HepG2 (cell line): Measurements from ENCODE around the gene YEATS4. TPM values are rescaled to one million over a fixed set of nuclear protein-coding genes. Genes with fewer than 3 reads are reported as not detected.

Experiments
- ADNP ChIP-seq: sonication (generic); formaldehyde crosslinking; IDR thresholded peaks from 2 replicates; pipeline ENCODE4 v1.4.0; 2020; ENCODE audit warnings: missing genetic modification reagents
- DZIP1 ChIP-seq: sonication (generic); formaldehyde crosslinking; IDR thresholded peaks from 2 replicates; pipeline ENCODE4 v1.5.0; 2020; ENCODE audit warnings: mild to moderate bottlenecking, missing genetic modification reagents
- EHMT2 ChIP-seq: fragments of 200-600 bp; sonication (generic); IDR thresholded peaks from 2 replicates; pipeline ENCODE4 v1.7.0; 2017; ENCODE audit warnings: antibody characterized with exemption, low read depth, low read length, borderline replicate concordance
- ELF4 ChIP-seq: sonication (generic); formaldehyde crosslinking; IDR thresholded peaks from 2 replicates; pipeline ENCODE4 v1.5.0; 2020; ENCODE audit warnings: missing genetic modification reagents, mild to moderate bottlenecking, moderate library complexity, borderline replicate concordance
- FIP1L1 ChIP-seq: fragments of 200-400 bp; formaldehyde crosslinking; IDR thresholded peaks from 2 replicates; pipeline ENCODE4 v1.6.1; 2018; ENCODE audit warnings: low read depth, mild to moderate bottlenecking, low read length, moderate library complexity, borderline replicate concordance; ENCODE audit not compliant: insufficient read depth
- JUND ChIP-seq: sonication (generic); formaldehyde crosslinking; IDR thresholded peaks from 2 replicates; pipeline ENCODE4 v1.8.0; 2022; ENCODE audit warnings: mild to moderate bottlenecking, missing genetic modification reagents
- KAT8 ChIP-seq: IDR thresholded peaks from 2 replicates; pipeline ENCODE4 v1.6.1; 2016; ENCODE audit warnings: missing genetic modification reagents, missing compliant biosample characterization
- KLF16 ChIP-seq, 2 experiments: sonication (generic) in 1 of 2; formaldehyde crosslinking in 1 of 2; IDR thresholded peaks; 2 replicates each; pipeline versions ENCODE4 v1.6.1 to v1.8.0; 2016 to 2023; ENCODE audit warnings: missing genetic modification reagents in 2 of 2, missing compliant biosample characterization in 1 of 2
- PCBP2 ChIP-seq: fragments of 200-400 bp; formaldehyde crosslinking; optimal IDR thresholded peaks from 2 replicates; pipeline ENCODE3; 2018; ENCODE audit warnings: low read length, low read depth; ENCODE audit not compliant: poor library complexity, severe bottlenecking
- POLR2AphosphoS5 ChIP-seq: IDR thresholded peaks from 2 replicates; pipeline ENCODE4 v1.6.1; 2012; ENCODE audit warnings: low read depth, low read length
- RBAK ChIP-seq: sonication (generic); formaldehyde crosslinking; IDR thresholded peaks from 2 replicates; pipeline ENCODE4 v1.5.1; 2020; ENCODE audit warnings: mild to moderate bottlenecking, missing genetic modification reagents
- SAFB2 ChIP-seq: sonication (generic); formaldehyde crosslinking; IDR thresholded peaks from 2 replicates; pipeline ENCODE4 v1.5.1; 2020; ENCODE audit warnings: missing genetic modification reagents, low read depth, mild to moderate bottlenecking, borderline replicate concordance
- SMAD1 ChIP-seq: sonication (generic); formaldehyde crosslinking; IDR thresholded peaks from 2 replicates; pipeline ENCODE4 v1.4.0; 2020; ENCODE audit warnings: missing genetic modification reagents, low read depth, mild to moderate bottlenecking, borderline replicate concordance
- SMARCC2 ChIP-seq: fragments of 450-650 bp; IDR thresholded peaks from 2 replicates; pipeline ENCODE4 v1.6.1; 2017; ENCODE audit warnings: antibody characterized with exemption, mild to moderate bottlenecking
- SMARCE1 ChIP-seq: fragments of 450-650 bp; IDR thresholded peaks from 2 replicates; pipeline ENCODE4 v1.6.1; 2017; ENCODE audit warnings: borderline replicate concordance
- SOX6 ChIP-seq, 2 experiments: fragments of 450-650 bp in 1 of 2; sonication (generic) in 1 of 2; formaldehyde crosslinking in 1 of 2; IDR thresholded peaks; 2 replicates each; pipeline versions ENCODE4 v1.4.0 to v1.6.1; 2017 to 2020; ENCODE audit warnings: antibody characterized with exemption in 1 of 2, mild to moderate bottlenecking in 1 of 2, missing genetic modification reagents in 1 of 2
- ZBTB8A ChIP-seq: sonication (generic); formaldehyde crosslinking; IDR thresholded peaks from 2 replicates; pipeline ENCODE4 v1.4.0; 2020; ENCODE audit warnings: mild to moderate bottlenecking, low read depth, missing genetic modification reagents, borderline replicate concordance
- ZNF414 ChIP-seq: sonication (generic); formaldehyde crosslinking; IDR thresholded peaks from 2 replicates; pipeline ENCODE4 v1.5.0; 2020; ENCODE audit warnings: missing genetic modification reagents
- ZNF564 ChIP-seq: sonication (generic); formaldehyde crosslinking; IDR thresholded peaks from 2 replicates; pipeline ENCODE4 v1.8.1; 2023; ENCODE audit warnings: mild to moderate bottlenecking, missing genetic modification reagents
- ZNF615 ChIP-seq: sonication (generic); formaldehyde crosslinking; IDR thresholded peaks from 2 replicates; pipeline ENCODE4 v1.5.0; 2020; ENCODE audit warnings: mild to moderate bottlenecking, missing genetic modification reagents, borderline replicate concordance
- polyA plus RNA-seq, 8 experiments: library from polyadenylated mRNA; depleted of rRNA in 3 of 8; stranded (reverse) in 7 of 8; unstranded in 1 of 8; fragments of >200 nt; fragmentation: Illumina TruSeq in 4 of 8; extraction: Trizol in 4 of 8; gene quantifications; 2 replicates each; pipeline versions ENCODE4 v1.2.1 to v1.2.3, GENCODE V29; 2011 to 2016; ENCODE audit warnings: low read depth in 4 of 8, missing spikeins in 1 of 8, mixed read lengths in 1 of 8; ENCODE audit not compliant: insufficient read depth in 1 of 8
- total RNA-seq, 5 experiments: library from RNA; depleted of rRNA; stranded (reverse); fragments of >200 nt; fragmentation: Illumina TruSeq; extraction: Trizol; gene quantifications; 2 replicates each; pipeline ENCODE4 v1.2.3, GENCODE V29; 2016; ENCODE audit warnings: low read depth in 1 of 5
- TF ChIP-seq, protein P1 (sequence below): IDR thresholded peaks from 2 replicates; pipeline ENCODE4 v1.6.1; 2016
- TF ChIP-seq, protein P2 (sequence below), 2 experiments: sonication (generic) in 1 of 2; formaldehyde crosslinking in 1 of 2; IDR thresholded peaks; 2 replicates each; pipeline versions ENCODE4 v1.4.0 to v1.6.1; 2018 to 2020; ENCODE audit warnings: missing genetic modification reagents in 2 of 2, borderline replicate concordance in 1 of 2, low read depth in 1 of 2, mild to moderate bottlenecking in 1 of 2, missing biosample characterization in 1 of 2

Gene YEATS4
- total and polyA plus RNA-seq, 2 of the 13 experiments (the other 11 are each of a cell fraction or from before 2014, with no cell fraction given): 16.8 to 45.0 TPM

DNA sequence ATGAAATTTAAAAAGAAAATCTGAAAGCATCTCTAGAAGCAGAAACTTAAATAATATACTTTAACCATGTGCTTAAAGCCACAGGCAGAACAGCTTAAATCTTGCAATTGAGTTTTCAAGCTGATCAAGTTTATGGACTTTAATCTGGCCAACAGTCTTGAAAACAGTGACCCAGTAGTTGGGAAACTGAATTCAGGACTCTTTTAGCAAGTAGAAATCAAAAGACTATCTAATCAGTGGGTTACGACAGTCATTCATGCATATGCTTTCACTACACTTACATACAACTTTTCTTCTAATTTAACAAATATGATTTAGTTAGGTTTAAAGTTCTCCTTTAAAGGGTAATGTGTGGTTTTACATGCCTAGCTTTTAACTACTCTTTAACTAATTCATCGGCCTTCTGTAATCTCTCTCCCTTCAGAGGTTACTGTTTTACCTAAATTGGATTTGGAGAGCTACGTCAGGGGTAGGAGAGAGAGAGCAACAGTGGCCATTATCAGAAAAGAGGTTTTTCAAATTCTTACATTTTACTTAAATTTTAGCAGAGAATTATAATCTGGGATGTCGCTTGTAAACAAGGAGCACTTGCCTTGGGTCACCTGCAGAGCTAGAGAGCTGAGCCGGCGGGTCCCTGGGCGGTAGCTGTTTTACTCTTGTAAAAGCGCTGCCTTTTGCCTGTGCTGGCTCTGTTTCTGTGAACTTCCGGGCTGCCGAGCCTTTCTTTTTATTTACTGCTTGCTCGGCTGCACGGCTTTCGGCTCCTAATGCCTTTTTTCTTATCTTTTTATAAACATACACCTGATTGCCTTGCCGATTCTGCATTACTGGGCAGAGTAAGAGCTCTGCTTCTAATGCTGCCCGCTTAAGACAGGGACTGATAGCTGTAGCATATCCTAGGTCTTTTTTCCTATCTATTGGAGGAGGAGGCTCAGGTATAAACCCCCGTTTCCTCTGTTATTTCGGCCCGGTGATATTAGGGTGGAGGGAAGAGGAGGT lies 28.8 kb upstream of the YEATS4 start (continued):
- TF ChIP-seq ZNF615 (CRISPR knock-in tag): 0 out of 2 replicates have a peak, but pooled peaks have one; percentile 1
- no peak for TF ChIP-seq SOX6 (IDR thresholded peaks at IDR 0.05)
- peak; percentile 5; the same call in 1 of the 2 replicates for TF ChIP-seq SOX6 (CRISPR knock-in tag; IDR thresholded peaks at IDR 0.05)
- TF ChIP-seq KAT8 (CRISPR knock-in tag): no peak
- no peak for TF ChIP-seq ZNF564 (CRISPR knock-in tag)
- TF ChIP-seq, protein P1, sequence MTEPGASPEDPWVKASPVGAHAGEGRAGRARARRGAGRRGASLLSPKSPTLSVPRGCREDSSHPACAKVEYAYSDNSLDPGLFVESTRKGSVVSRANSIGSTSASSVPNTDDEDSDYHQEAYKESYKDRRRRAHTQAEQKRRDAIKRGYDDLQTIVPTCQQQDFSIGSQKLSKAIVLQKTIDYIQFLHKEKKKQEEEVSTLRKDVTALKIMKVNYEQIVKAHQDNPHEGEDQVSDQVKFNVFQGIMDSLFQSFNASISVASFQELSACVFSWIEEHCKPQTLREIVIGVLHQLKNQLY (CRISPR knock-in tag): no peak
- TF ChIP-seq SMARCE1: no peak
- TF ChIP-seq ZBTB8A (CRISPR knock-in tag): no peak
- TF ChIP-seq SMAD1 (CRISPR knock-in tag): no peak
- no peak for TF ChIP-seq ZNF414
- no peak for TF ChIP-seq JUND (CRISPR knock-in tag)
- TF ChIP-seq DZIP1 (CRISPR knock-in tag): no peak
- TF ChIP-seq ELF4 (CRISPR knock-in tag): peak; percentile 18; the same call in 1 of the 2 replicates
- no peak for TF ChIP-seq SMARCC2
- no peak for TF ChIP-seq EHMT2
- TF ChIP-seq, protein P2, sequence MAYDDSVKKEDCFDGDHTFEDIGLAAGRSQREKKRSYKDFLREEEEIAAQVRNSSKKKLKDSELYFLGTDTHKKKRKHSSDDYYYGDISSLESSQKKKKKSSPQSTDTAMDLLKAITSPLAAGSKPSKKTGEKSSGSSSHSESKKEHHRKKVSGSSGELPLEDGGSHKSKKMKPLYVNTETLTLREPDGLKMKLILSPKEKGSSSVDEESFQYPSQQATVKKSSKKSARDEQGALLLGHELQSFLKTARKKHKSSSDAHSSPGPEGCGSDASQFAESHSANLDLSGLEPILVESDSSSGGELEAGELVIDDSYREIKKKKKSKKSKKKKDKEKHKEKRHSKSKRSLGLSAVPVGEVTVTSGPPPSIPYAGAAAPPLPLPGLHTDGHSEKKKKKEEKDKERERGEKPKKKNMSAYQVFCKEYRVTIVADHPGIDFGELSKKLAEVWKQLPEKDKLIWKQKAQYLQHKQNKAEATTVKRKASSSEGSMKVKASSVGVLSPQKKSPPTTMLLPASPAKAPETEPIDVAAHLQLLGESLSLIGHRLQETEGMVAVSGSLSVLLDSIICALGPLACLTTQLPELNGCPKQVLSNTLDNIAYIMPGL (CRISPR knock-in tag; IDR thresholded peaks at IDR 0.05; ENCODE audit: borderline replicate concordance in 1 of 2, low read depth in 1 of 2): no peak
- TF ChIP-seq RBAK (CRISPR knock-in tag): no peak
- no peak for TF ChIP-seq KLF16 (CRISPR knock-in tag; IDR thresholded peaks at IDR 0.05)
- 0 out of 2 replicates have a peak, but pooled peaks have one; percentile 32 for TF ChIP-seq SAFB2 (CRISPR knock-in tag)
- TF ChIP-seq POLR2AphosphoS5: peak; percentile 22
- no peak for TF ChIP-seq FIP1L1
- TF ChIP-seq ADNP (CRISPR knock-in tag): no peak
- TF ChIP-seq PCBP2: no peak
